ENCODE results near the gene EDN1. TPM values are rescaled to one million over a fixed set of nuclear protein-coding genes. Genes with fewer than 3 reads are reported as not detected.
"Not testable (repeated sequence)": the region's sequence is repeated elsewhere in the genome, so short reads cannot be mapped to it uniquely, and the experiment has no call there.

Gene EDN1
- total and polyA plus RNA-seq, 10 of the 15 experiments (the other 5 are each of a cell fraction or from before 2014, with no cell fraction given) = 2.0 to 6.6 (median 3.1) TPM

- peak; percentile 81 for ATAC-seq
- 73% methylated on average over 5 of the region's 5 CpGs for WGBS (ENCODE audit: insufficient coverage, insufficient replicate concordance, low lambda C conversion rate, missing lambda C conversion rate)
- FAIRE-seq; intact Hi-C loops (cut with micrococcal nuclease; ENCODE audit: unreplicated experiment); H3K4me1 ChIP-seq (ENCODE audit: control insufficient read depth, insufficient read depth, low read length); BruUV-seq (replicated peaks); H3K79me2 ChIP-seq (ENCODE audit: control insufficient read depth, insufficient read depth, low read length); H4K20me1 ChIP-seq (ENCODE audit: control insufficient read depth, insufficient read depth); H3K4me3 ChIP-seq; H3K36me3 ChIP-seq (ENCODE audit: control insufficient read depth in 2 of 2, insufficient read depth in 2 of 2, low read length in 1 of 2); H3K9ac ChIP-seq (ENCODE audit: control insufficient read depth, insufficient read depth, low read length); in situ Hi-C loops (cut with MboI); H3K9me3 ChIP-seq (replicated peaks; ENCODE audit: control insufficient read depth, insufficient read depth, low read length); DNase-seq (ENCODE audit: low read depth, low spot score); H3K27ac ChIP-seq (ENCODE audit: control insufficient read depth, insufficient read depth); H2AFZ ChIP-seq (ENCODE audit: control insufficient read depth, low read depth, low read length); H3K4me2 ChIP-seq (ENCODE audit: control insufficient read depth, insufficient read depth); H3K27me3 ChIP-seq (replicated peaks in 1 of 2; ENCODE audit: control insufficient read depth in 2 of 2, insufficient read depth in 2 of 2, low read length in 1 of 2): not testable (repeated sequence)
- ChIA-PET CTCF (interaction anchor here (0.9 to 1.9 kb wide), 5 partner anchors 10 to 185 kb away, joined by 3 to 5 read pairs (median 5); partner anchors contain the start of gene EDN1), RAD21 (ENCODE audit: unreplicated experiment) (interaction anchor here (1.1 to 2.0 kb wide), 2 partner anchors 25 to 36 kb away, joined by 3 to 9 read pairs; no protein-coding TSS in a partner anchor), SMC1A (ENCODE audit: uncharacterized antibody, unreplicated experiment) (interaction anchor here (0.6 to 4.6 kb wide), 7 partner anchors 9 to 935 kb away, joined by 3 to 31 read pairs (median 5); no protein-coding TSS in a partner anchor), POLR2A (interaction anchor here (0.7 to 1.0 kb wide), 3 partner anchors 12 to 835 kb away, joined by 3 to 5 read pairs (median 3); no protein-coding TSS in a partner anchor)
- 0 out of 2 replicates have a peak, but pooled peaks have one; percentile 32 for TF ChIP-seq ZNF384 (IDR thresholded peaks at IDR 0.05; ENCODE audit: borderline replicate concordance, low read depth, low read length)
Measured at GRCh38 chr6:12320074-12320473, 29.9 kb downstream of the EDN1 start.

- TF ChIP-seq POU2F2 (IDR thresholded peaks at IDR 0.05; ENCODE audit: borderline replicate concordance, low read depth, low read length) (no peak), ASH2L (IDR thresholded peaks at IDR 0.05; ENCODE audit: borderline replicate concordance, low read depth) (no peak), BCL3 (IDR thresholded peaks at IDR 0.05; ENCODE audit: borderline replicate concordance, insufficient read depth, low read depth, low read length, poor library complexity, severe bottlenecking) (no peak), REST (IDR thresholded peaks at IDR 0.05; ENCODE audit: low read depth, low read length) (no peak), SPI1 (IDR thresholded peaks at IDR 0.05; ENCODE audit: borderline replicate concordance, insufficient read depth, low read depth, low read length) (no peak), ESRRA (IDR thresholded peaks at IDR 0.05; ENCODE audit: low read length) (no peak), NFYA (IDR thresholded peaks at IDR 0.05; ENCODE audit: borderline replicate concordance, low read depth, low read length) (no peak), EED (IDR thresholded peaks at IDR 0.05; ENCODE audit: low read depth) (no peak), ZBED1 (IDR thresholded peaks at IDR 0.05; ENCODE audit: borderline replicate concordance) (no peak), MTA3 (IDR thresholded peaks at IDR 0.05; ENCODE audit: borderline replicate concordance, low read length) (no peak)
- CTCF ChIA-PET = interaction anchor here (1.0 to 1.5 kb wide), 5 partner anchors 10 to 281 kb away, joined by 3 to 6 read pairs (median 3); partner anchors contain the start of gene EDN1
- RAD21 ChIA-PET (ENCODE audit: unreplicated experiment) = interaction anchor here (1.2 to 1.4 kb wide), 3 partner anchors 11 to 39 kb away, joined by 3 to 4 read pairs (median 3); no protein-coding TSS in a partner anchor
- SMC1A ChIA-PET (ENCODE audit: uncharacterized antibody, unreplicated experiment) = interaction anchor here (0.7 to 2.2 kb wide), 11 partner anchors 9 to 185 kb away, joined by 3 to 13 read pairs (median 4); no protein-coding TSS in a partner anchor
- H3K4me2 ChIP-seq (ENCODE audit: control insufficient read depth, insufficient read depth) = no peak overlapping the region
- H3K36me3 ChIP-seq (ENCODE audit: control insufficient read depth in 2 of 2, insufficient read depth in 2 of 2, low read length in 1 of 2) = no peaks in the 10 kb centered on the region
- no peak overlapping the region for H3K27ac ChIP-seq (ENCODE audit: control insufficient read depth, insufficient read depth)
- 80% methylated on average over 3 of the region's 3 CpGs for WGBS (ENCODE audit: insufficient coverage, insufficient replicate concordance, low lambda C conversion rate, missing lambda C conversion rate)
- ATAC-seq (no peak), FAIRE-seq (no peak), DNase-seq (ENCODE audit: low read depth, low spot score) (no peak)
- no peaks in the 10 kb centered on the region for H3K27me3 ChIP-seq (replicated peaks in 1 of 2; ENCODE audit: control insufficient read depth in 2 of 2, insufficient read depth in 2 of 2, low read length in 1 of 2)
- BruUV-seq (replicated peaks) = no TSS peak
- H3K9ac ChIP-seq (ENCODE audit: control insufficient read depth, insufficient read depth, low read length) = no peak overlapping the region
- H3K4me3 ChIP-seq = no peak overlapping the region
- POLR2A ChIA-PET = interaction anchor here (0.6 to 2.0 kb wide), 4 partner anchors 8 to 84 kb away, joined by 4 to 8 read pairs (median 5); no protein-coding TSS in a partner anchor
- in situ Hi-C loops (cut with MboI) (no loop called here), intact Hi-C loops (cut with micrococcal nuclease; ENCODE audit: unreplicated experiment) (no loop called here)
- H3K79me2 ChIP-seq (ENCODE audit: control insufficient read depth, insufficient read depth, low read length) = no peaks in the 10 kb centered on the region
- no peaks in the 10 kb centered on the region for H4K20me1 ChIP-seq (ENCODE audit: control insufficient read depth, insufficient read depth)
- H3K9me3 ChIP-seq (replicated peaks; ENCODE audit: control insufficient read depth, insufficient read depth, low read length) = no peaks in the 10 kb centered on the region; the same call in 2 of the 3 replicates
- no peaks in the 10 kb centered on the region for H3K4me1 ChIP-seq (ENCODE audit: control insufficient read depth, insufficient read depth, low read length)
- H2AFZ ChIP-seq (ENCODE audit: control insufficient read depth, low read depth, low read length) = no peak overlapping the region
Measured at GRCh38 chr6:12324099-12324498, 33.9 kb downstream of the EDN1 start.
